ENCODE results near the gene SLC22A6.

- TF ChIP-seq CTCF (IDR thresholded peaks at IDR 0.05; ENCODE audit: low read depth, low read length) (no peak), EZH2phosphoT487 (IDR thresholded peaks at IDR 0.05; ENCODE audit: low read depth) (no peak)
Observed at GRCh38 chr11:62953811-62954210, 31.0 kb downstream of the SLC22A6 start.

Measured in OCI-LY3 (cell line).